Fibroblast of the aortic adventitia (primary cell): ENCODE results near the gene CXXC5. TPM values are rescaled to one million over a fixed set of nuclear protein-coding genes. Genes with fewer than 3 reads are reported as not detected.

Experiments used
- DNase-seq: peaks from one replicate; pipeline ENCODE4 v3.0.0-alpha.2; 2010; ENCODE audit warnings: low read depth
- H3K4me3 ChIP-seq: 2 replicates; pipeline ENCODE4 v1.5.1; 2011; ENCODE audit warnings: low read depth, mild to moderate bottlenecking, control low read depth, low read length, moderate library complexity
- small RNA-seq: library from RNA; depleted of rRNA; stranded (forward); fragments of <200 nt; gene quantifications from one replicate; pipeline ENCODE3, GENCODE V24; 2012
- total RNA-seq: library from RNA; depleted of rRNA; stranded (reverse); fragments of >200 nt; gene quantifications from 2 replicates; pipeline ENCODE4 v1.2.3, GENCODE V29; 2012; ENCODE audit warnings: low replicate concordance
- TF ChIP-seq, protein P1 (sequence below): IDR thresholded peaks from 2 replicates; pipeline ENCODE4 v1.5.1; 2011; ENCODE audit warnings: mild to moderate bottlenecking, low read length, control low read depth, inconsistent platforms; ENCODE audit not compliant: insufficient read depth

CXXC5 gene
- total RNA-seq, 1 donor, result 75.9 TPM

DNA sequence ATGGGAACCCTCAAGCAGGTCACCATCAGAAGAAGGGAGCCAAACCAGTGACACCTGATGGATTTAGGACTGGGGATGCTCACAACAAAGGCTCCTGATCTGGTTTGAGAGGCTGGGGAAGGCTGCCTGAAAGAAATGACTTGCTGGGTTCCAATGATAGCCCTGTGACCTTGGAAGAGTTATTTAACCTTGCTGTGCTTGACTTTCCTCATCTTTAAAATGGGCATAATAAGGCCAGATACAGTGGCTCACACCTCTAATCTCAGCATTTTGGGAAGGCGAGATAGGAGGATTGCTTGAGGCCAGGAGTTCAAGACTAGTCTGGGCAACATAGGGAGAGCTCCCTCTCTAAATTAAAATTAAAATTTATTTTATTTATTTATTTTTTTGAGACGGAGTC lies 83.9 kb downstream of the CXXC5 start:
- H3K4me3 ChIP-seq, result no peak overlapping the region
- TF ChIP-seq, protein P1, sequence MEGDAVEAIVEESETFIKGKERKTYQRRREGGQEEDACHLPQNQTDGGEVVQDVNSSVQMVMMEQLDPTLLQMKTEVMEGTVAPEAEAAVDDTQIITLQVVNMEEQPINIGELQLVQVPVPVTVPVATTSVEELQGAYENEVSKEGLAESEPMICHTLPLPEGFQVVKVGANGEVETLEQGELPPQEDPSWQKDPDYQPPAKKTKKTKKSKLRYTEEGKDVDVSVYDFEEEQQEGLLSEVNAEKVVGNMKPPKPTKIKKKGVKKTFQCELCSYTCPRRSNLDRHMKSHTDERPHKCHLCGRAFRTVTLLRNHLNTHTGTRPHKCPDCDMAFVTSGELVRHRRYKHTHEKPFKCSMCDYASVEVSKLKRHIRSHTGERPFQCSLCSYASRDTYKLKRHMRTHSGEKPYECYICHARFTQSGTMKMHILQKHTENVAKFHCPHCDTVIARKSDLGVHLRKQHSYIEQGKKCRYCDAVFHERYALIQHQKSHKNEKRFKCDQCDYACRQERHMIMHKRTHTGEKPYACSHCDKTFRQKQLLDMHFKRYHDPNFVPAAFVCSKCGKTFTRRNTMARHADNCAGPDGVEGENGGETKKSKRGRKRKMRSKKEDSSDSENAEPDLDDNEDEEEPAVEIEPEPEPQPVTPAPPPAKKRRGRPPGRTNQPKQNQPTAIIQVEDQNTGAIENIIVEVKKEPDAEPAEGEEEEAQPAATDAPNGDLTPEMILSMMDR, result no peak
- no peak for DNase-seq

DNA sequence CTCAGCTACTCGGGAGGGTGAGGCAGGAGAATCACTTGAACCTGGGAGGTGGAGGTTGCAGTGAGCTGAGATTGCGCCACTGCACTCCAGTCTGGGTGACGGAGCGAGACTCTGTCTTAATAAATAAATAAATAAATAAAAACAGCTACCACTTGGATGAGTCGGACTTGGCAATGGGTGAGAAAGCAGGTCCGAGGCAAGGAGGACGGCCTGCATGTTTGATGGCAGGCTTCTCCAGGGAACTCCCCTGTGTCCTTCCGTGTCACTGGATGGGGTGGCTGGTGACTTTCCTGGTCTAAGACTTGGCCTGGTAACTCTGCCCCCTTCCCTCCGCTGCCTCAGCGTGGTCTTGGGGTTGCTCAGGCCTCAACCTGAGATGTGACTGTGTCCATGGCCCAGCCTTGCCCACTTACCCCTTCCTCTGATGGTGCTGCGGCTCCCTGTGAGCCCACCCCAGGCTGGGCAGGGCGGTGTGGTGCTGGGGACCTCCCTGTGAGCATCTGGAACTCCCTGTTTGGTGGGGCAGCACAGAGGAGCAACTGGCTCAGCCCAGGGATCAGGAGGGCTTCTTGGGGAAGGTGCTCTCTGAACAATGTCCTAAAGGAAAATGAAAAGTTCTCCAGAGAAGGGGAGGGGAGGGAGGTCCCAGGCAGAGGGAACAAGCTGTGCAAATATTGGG lies 85.0 kb downstream of the CXXC5 start:
- H3K4me3 ChIP-seq, result no peak overlapping the region
- TF ChIP-seq, protein P1, result no peak
- DNase-seq, result no peak

Small RNAs within 50 kb of the gene (small RNA-seq; reads per million reads assigned to genes)
- gene RNU6-236P, result not detected

Other genes starting within 250 kb of the CXXC5 start
- 1.8 and 2.0 TPM in 2 replicates for gene SPATA24, start 244.3 kb upstream of the CXXC5 start, total RNA-seq
- 4.7 and 9.9 TPM in 2 replicates for gene DNAJC18, start 208.8 kb upstream of the CXXC5 start, total RNA-seq
- 0.36 and 1.1 TPM in 2 replicates for gene ECSCR, start 185.6 kb upstream of the CXXC5 start, total RNA-seq
- not detected in 2 replicates for gene SMIM33, start 177.3 kb upstream of the CXXC5 start, total RNA-seq
- gene STING1, start 165.6 kb upstream of the CXXC5 start, total RNA-seq, result 15.0 and 42.1 TPM in 2 replicates
- gene UBE2D2, start 87.0 kb upstream of the CXXC5 start, total RNA-seq, result 71.8 and 137 TPM in 2 replicates
- 0.08 TPM in 1 of 2 replicates, not detected in the other for gene PSD2, start 147.5 kb downstream of the CXXC5 start, total RNA-seq